ENCODE measurements around the gene SLC16A5. TPM values are rescaled to one million over a fixed set of nuclear protein-coding genes. Genes with fewer than 3 reads are reported as not detected.
A peak's percentile ranks its signal among the peaks of the same experiment; 100 is the strongest.
"Not testable (repeated sequence)": the region's sequence is repeated elsewhere in the genome, so short reads cannot be mapped to it uniquely, and the experiment has no call there.

Gene SLC16A5
- total RNA-seq, 2 donors from 2014 or later: 4.6 TPM

DNA sequence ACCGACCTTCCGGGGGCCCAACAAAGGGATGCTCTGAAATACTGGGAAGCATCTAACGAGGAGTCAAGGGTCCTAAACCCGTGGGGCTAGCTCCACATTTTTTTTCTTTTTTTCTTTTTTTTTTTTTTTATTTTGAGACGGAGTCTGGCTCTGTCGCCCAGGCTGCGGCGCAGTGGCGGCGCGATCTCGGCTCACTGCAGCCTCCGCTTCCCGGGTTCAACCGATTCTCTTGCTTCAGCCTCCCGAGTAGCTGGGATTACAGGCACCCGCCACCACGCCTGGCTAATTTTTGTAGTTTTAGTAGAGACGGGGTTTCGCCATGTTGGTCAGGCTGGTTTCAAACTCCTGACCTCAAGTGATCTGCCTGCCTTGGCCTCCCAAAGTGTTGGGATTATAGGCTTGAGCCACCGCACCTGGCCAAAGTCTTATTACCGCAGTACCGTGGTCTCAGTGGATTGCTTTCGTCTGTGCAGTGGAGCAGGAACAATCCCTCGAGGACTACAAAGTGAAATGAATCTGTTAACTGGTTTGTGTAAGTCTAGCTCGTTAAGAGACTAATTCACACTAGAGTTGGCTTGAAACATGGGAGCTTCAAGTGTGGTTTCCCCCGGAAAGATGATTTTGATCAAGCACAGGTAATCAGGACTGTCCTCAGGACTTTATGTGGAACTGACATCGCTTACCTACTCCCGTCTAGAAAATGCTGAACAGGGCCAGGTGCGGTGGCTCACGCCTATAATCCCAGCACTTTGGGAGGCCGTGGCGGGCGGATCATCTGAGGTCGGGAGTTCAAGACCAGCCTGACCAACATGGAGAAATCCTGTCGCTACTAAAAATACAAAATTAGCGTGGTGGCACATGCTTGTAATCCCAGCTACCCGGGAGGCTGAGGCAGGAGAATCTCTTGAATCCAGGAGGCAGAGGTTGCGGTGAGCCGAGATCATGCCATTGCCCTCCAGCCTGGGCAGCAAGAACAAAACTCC is 44.6 kb downstream of the SLC16A5 start:
- H3K4me3 Mint-ChIP-seq: peak overlapping the region; percentile 88

DNA sequence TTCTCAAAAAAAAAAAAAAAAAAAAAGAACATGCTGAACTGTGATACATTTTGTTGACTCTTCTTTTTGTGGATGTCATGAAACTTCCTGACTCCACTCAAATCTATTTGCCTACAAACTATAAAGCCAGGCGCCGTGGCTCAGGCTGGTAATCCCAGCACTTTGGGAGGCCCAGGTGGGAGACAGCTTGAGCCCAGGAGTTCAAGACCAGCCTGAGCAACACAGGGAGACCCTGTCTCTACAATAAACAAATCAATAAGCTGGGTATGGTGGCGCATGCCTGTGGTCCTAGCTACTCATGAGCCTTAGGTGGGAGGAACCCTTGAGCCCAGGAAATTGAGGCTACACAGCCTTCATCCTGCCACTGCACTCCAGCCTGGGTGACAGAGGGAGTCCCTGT is 45.2 kb downstream of the SLC16A5 start:
- peaks cover 11 to 12% of the 10 kb centered on the region in 2 donors for H3K4me1 Mint-ChIP-seq (ENCODE audit: low read depth in 2 of 2)
- no peak for DNase-seq (ENCODE audit: low spot score)
- no peaks in the 10 kb centered on the region for H3K9me3 Mint-ChIP-seq
- ATAC-seq: no peak
- no peak overlapping the region for H3K27ac Mint-ChIP-seq
- no peaks in the 10 kb centered on the region for H3K27me3 Mint-ChIP-seq
- no peak overlapping the region for H3K4me3 Mint-ChIP-seq
- peaks cover 4% of the 10 kb centered on the region for H3K36me3 Mint-ChIP-seq

More for the DNA sequence above, 44.6 kb downstream of the SLC16A5 start:
- H3K9me3 Mint-ChIP-seq; H3K36me3 Mint-ChIP-seq; H3K27me3 Mint-ChIP-seq; ATAC-seq; DNase-seq (ENCODE audit: low spot score): not testable (repeated sequence)
- Mint-ChIP-seq H3K4me1 (ENCODE audit: low read depth in 2 of 2) (peaks cover 11 to 12% of the 10 kb centered on the region in 2 donors), H3K27ac (peak overlapping the region; percentile 84 to 85)

DNA sequence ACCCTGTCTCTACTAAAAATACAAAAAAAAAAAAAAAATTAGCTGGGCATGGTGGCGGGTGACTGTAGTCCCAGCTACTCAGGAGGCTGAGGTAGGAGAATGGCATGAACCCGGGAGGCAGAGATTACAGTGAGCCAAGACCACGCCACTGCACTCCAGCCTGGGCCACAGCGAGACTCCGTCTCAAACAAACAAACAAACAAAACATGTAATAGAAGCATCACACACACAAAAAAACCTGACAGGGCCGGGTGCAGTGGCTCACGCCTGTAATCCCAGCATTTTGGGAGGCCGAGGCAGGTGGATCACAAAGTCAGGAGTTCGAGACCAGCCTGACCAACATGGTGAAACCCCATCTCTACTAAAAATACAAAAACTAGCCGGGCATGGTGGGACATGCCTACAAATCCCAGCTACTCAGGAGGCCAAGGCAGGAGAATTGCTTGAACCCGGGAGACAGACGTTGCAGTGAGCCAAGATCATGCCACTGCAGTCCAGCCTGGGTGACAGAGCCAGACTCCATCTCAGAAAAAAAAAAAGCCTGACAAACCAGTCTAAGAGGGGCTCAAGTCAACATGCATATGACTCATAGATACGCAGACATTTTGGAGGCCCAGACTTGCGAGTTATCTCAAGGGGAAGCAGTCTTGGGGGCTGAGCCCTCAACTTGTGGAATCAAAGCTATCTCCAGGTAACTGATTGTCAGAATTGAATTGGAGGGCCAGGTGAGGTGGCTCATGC is 46.0 kb downstream of the SLC16A5 start:
- H3K4me3 Mint-ChIP-seq; ATAC-seq; H3K36me3 Mint-ChIP-seq; H3K27me3 Mint-ChIP-seq; H3K9me3 Mint-ChIP-seq; DNase-seq (ENCODE audit: low spot score); H3K27ac Mint-ChIP-seq: not testable (repeated sequence)
- peaks cover 11 to 12% of the 10 kb centered on the region in 2 donors for H3K4me1 Mint-ChIP-seq (ENCODE audit: low read depth in 2 of 2)

DNA sequence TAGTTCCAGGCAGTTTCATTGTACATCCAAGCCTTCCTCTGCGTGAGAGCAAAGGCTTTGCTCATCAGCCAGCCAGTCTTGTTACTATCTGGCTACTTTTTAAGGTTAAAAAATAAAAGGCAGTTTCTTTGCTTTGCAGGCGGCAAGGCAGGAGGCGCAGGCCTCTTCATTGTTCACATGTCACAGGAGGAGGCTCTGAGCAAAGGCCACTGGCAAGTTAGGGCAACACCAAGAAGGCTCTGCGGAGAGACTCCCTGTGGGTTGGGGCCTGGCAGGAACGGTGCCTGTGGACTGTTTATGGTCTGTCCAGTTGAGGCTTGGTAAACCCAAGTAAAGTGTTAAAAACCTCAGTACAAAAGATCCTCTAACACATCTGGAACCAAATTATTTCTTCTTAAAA is 47.7 kb downstream of the SLC16A5 start:
- Mint-ChIP-seq H3K27ac (peak overlapping the region in 1 of 2 donors; percentile 21), H3K36me3 (peaks cover 2% of the 10 kb centered on the region), H3K4me1 (ENCODE audit: low read depth in 2 of 2) (peaks cover 7 to 8% of the 10 kb centered on the region in 2 donors)

DNA sequence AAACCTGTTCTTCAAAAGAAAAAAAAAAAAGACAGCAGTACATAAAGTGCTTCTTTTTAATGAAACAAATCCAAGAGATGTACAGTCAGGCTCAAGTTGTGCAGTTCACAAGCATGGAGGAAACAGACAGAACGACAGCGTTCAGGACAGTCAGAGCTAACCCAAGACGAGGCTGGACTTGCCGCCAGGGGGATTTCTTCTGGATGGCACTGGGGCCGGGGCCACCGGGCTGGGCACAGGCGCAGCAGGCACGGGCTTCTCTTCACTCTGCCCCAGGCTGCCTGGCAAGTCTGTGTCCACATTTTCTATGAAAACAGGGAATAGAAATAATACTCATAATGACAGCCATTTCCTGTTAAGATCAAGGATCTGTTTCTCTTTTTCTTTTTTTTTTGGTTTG is 48.2 kb downstream of the SLC16A5 start:
- Mint-ChIP-seq H3K36me3 (no peaks in the 10 kb centered on the region), H3K4me1 (ENCODE audit: low read depth in 2 of 2) (peaks cover 7 to 10% of the 10 kb centered on the region in 2 donors), H3K9me3 (no peaks in the 10 kb centered on the region), H3K27ac (peak overlapping the region in 1 of 2 donors; percentile 21), H3K27me3 (no peaks in the 10 kb centered on the region), H3K4me3 (no peak overlapping the region)
- DNase-seq (ENCODE audit: low spot score): no peak
- no peak for ATAC-seq

More for the DNA sequence above, 47.7 kb downstream of the SLC16A5 start:
- DNase-seq (ENCODE audit: low spot score): no peak
- Mint-ChIP-seq H3K9me3 (no peaks in the 10 kb centered on the region), H3K27me3 (no peaks in the 10 kb centered on the region), H3K4me3 (no peak overlapping the region)
- no peak for ATAC-seq

DNA sequence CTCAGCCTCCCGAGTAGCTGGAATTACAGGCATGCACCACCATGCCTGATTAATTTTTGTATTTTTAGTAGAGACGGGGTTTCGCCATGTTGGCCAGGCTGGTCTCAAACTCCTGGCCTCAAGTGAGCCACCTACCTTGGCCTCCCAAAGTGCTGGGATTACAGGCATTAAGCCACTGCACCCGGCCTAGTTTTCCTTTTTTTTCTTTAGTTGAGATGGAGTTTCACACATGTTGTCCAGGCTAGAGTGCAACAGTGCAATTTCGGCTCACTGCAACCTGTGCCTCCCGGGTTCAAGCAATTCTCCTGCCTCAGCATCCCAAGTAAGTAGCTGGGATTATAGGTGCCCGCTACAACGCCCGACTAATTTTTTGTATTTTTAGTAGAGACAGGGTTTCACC is 50.0 kb downstream of the SLC16A5 start:
- not testable (repeated sequence) for H3K36me3 Mint-ChIP-seq; ATAC-seq; H3K4me3 Mint-ChIP-seq; H3K27me3 Mint-ChIP-seq; DNase-seq (ENCODE audit: low spot score); H3K9me3 Mint-ChIP-seq
- Mint-ChIP-seq H3K27ac (peak overlapping the region in 1 of 2 donors; percentile 54), H3K4me1 (ENCODE audit: low read depth in 2 of 2) (peaks cover 12 to 15% of the 10 kb centered on the region in 2 donors)

DNA sequence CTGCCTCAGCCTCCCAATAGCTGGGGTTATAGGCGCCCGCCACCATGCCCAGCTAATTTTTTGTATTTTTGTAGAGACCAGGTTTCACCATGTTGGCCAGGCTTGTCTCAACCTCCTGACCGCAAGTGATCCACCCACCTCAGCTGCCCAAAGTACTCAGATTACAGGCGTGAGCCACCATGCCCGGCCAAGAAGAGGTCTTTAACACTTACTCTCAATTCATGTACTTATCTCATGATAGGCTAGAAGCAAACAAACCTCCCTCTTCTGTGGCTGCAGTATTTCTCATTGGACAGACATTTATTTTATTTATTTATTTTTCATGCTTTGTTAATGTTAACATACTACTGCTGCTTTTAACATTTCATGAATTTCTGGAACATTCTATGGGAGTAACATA is 50.8 kb downstream of the SLC16A5 start:
- Mint-ChIP-seq H3K4me1 (ENCODE audit: low read depth in 2 of 2) (peaks cover 12 to 15% of the 10 kb centered on the region in 2 donors), H3K27me3 (no peaks in the 10 kb centered on the region), H3K4me3 (no peak overlapping the region), H3K9me3 (no peaks in the 10 kb centered on the region), H3K36me3 (no peaks in the 10 kb centered on the region), H3K27ac (no peak overlapping the region)
- DNase-seq (ENCODE audit: low spot score): no peak
- ATAC-seq: no peak

DNA sequence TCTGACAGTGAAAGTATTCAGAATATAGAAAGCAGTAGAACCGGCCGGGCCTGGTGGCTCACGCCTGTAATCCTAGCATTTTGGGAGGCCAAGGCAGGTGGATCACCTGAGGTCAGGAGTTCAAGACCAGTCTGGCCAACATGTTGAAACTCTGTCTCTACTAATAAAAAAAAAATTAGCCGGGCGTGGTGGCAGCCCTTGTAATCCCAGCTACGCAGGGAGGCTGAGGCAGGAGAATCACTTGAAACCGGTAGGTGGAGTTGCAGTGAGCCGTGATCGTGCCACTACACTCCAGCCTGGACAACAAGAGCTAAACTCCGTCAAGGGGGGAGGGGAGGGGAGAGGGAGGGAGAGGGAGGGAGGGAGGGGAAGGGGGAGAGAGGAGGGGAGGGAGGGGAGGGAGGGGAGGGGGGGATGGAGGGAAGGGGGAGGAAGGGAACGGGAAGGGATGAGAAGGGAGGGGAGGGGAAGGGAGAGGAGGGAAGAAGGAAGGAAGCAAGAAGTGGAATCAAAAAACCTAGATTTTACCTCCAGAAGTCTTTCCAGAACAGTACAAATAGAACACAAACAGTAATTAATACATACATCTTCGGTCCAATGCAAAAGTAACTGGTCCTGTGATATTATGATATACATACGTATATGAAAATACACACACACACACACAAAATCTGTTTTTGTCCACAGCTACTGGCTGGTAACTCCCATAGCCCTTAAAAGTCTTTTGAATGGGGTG is 54.6 kb downstream of the SLC16A5 start:
- H3K4me1 Mint-ChIP-seq (ENCODE audit: low read depth in 2 of 2): peaks cover 14 to 15% of the 10 kb centered on the region in 2 donors
- ATAC-seq (no peak), DNase-seq (ENCODE audit: low spot score) (no peak)
- no peak overlapping the region for H3K4me3 Mint-ChIP-seq
- no peak overlapping the region for H3K27ac Mint-ChIP-seq
- H3K36me3 Mint-ChIP-seq: peaks cover 12% of the 10 kb centered on the region
- no peaks in the 10 kb centered on the region for H3K27me3 Mint-ChIP-seq
- H3K9me3 Mint-ChIP-seq: no peaks in the 10 kb centered on the region

DNA sequence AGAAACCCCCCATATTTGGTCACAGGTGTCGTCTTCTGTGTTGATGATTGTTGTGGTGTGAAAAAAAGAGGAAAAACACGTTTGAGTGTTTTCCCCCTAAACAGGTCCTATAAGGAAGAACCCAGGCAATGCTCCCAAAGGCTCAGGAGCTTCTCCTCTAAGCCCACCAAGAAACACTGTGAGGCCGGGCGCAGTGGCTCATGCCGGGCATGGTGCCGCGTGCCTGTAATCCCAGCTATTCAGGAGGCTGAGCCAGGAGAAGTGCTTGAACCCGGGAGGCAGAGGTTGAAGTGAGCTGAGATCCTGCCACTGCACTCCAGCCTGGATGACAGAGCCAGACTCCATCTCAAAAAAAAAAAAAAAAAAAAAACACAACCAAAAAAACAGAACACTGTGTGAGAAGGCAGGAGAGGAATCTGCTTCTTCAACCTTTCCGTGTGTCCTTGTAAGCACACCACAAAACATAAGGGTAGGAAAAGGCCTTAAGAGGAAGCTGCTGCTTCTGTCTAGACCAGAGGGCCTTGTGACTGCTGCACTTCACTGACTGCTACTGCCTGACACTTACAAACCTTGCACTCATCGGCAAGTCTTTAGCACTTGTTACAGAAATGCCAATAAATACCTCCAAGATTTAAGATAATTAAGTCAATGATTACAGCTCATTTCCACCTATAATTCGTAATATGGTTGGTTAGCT is 57.2 kb downstream of the SLC16A5 start:
- no peak for DNase-seq (ENCODE audit: low spot score)

DNA sequence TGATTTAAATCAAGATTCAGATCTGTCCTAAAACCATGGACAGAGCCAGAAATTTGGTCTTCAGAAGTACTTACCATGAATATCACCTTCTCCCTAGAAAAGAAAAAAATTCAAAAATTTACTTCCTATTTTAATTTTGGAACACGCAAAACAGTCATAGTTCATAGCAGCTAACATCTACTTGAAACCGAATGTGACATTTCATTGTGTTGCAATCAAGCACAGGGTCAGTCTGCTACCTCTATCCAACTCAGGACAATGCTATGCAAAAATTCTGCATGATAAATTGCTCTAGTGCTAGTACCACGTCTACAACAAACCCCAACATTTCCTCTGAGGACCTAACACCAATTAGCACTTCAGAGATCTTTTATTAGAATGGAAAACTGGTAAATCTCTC is 58.8 kb downstream of the SLC16A5 start:
- ATAC-seq (no peak), DNase-seq (ENCODE audit: low spot score) (no peak)
- Mint-ChIP-seq H3K4me3 (no peak overlapping the region), H3K9me3 (no peaks in the 10 kb centered on the region), H3K4me1 (ENCODE audit: low read depth in 2 of 2) (peaks cover 8 to 15% of the 10 kb centered on the region in 2 donors), H3K36me3 (peaks cover 28% of the 10 kb centered on the region), H3K27ac (no peak overlapping the region), H3K27me3 (no peaks in the 10 kb centered on the region)

More for the DNA sequence above, 57.2 kb downstream of the SLC16A5 start:
- ATAC-seq: no peak
- H3K36me3 Mint-ChIP-seq: peaks cover 27% of the 10 kb centered on the region
- peaks cover 20 to 27% of the 10 kb centered on the region in 2 donors for H3K4me1 Mint-ChIP-seq (ENCODE audit: low read depth in 2 of 2)
- no peaks in the 10 kb centered on the region for H3K9me3 Mint-ChIP-seq
- no peak overlapping the region for H3K4me3 Mint-ChIP-seq
- no peaks in the 10 kb centered on the region for H3K27me3 Mint-ChIP-seq
- no peak overlapping the region for H3K27ac Mint-ChIP-seq

DNA sequence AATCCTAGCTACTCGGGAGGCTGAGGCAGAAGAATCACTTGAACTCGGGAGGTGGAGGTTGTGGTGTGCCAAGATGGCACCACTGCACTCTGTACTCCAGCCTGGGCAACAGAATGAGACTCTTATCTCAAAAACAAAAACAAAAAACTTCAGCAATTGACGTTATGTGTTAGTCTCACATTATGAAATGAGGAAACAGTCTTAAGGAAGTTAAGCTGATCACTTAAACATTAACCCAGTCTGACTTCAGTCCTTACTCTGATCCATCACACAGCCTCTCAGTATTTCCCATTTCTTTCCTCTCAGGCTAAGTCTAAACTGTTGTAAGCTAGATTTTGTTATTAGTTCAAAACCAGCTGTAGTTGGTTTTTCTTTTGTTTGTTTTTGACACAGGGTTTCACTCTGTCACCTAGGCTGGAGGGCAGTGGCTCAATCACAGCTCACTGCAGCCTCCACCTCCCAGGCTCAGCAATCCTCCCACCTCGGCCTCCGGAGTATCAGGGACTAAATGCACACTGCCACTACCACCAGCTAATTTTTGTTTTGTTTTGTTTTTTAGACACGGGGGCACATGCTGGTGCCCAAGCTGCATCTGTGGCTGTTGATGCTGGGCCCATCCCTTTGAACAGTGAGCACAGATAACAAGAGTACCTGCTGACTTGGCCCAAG is 60.3 kb downstream of the SLC16A5 start:
- H3K27ac Mint-ChIP-seq: peak overlapping the region; percentile 28 to 48
- ATAC-seq: no peak

DNA sequence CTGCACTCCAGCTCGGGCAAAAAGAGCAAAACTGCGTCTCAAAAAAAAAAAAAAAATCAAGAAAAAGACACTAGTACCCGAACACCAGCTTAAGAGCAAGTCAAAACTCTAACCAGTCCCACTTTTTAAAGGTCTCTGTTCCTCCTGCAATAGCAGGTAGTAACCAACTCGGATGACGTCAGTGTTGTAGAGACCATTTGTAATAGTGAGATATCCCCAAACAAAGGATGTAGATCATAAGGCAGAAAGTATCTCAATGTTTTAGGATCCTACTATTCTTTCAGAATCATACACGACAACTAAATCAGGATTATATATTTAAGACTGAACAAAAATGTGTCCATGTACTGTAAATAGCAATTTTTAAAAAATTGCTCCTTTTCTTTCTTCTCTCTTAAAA is 64.2 kb downstream of the SLC16A5 start:
- Mint-ChIP-seq H3K27ac (peak overlapping the region; percentile 67 to 82), H3K4me1 (ENCODE audit: low read depth in 2 of 2) (peaks cover 32 to 44% of the 10 kb centered on the region in 2 donors), H3K36me3 (peaks cover 20% of the 10 kb centered on the region), H3K4me3 (peak overlapping the region; percentile 98), H3K9me3 (no peaks in the 10 kb centered on the region), H3K27me3 (no peaks in the 10 kb centered on the region)
- ATAC-seq (no peak), DNase-seq (ENCODE audit: low spot score) (no peak)

More for the DNA sequence above, 60.3 kb downstream of the SLC16A5 start:
- Mint-ChIP-seq H3K4me1 (ENCODE audit: low read depth in 2 of 2) (peaks cover 17 to 26% of the 10 kb centered on the region in 2 donors), H3K27me3 (no peaks in the 10 kb centered on the region), H3K4me3 (no peak overlapping the region), H3K36me3 (peaks cover 28% of the 10 kb centered on the region), H3K9me3 (no peaks in the 10 kb centered on the region)
- no peak for DNase-seq (ENCODE audit: low spot score)
